Upper lobe of left lung (tissue), 6 donors: ENCODE measurements around the gene EPHA2. TPM values are rescaled to one million over a fixed set of nuclear protein-coding genes. Genes with fewer than 3 reads are reported as not detected.

Source experiments
- ATAC-seq, 2 donors: fragments of 200-7000 bp; cut with Tn5 transposase; one replicate each; pipeline ENCODE4 v1.9.1; 2022; ENCODE audit warnings: mild to moderate bottlenecking in 2 of 2, moderate library complexity in 2 of 2; ENCODE audit not compliant: low FRiP score in 2 of 2
- DNase-seq, 2 donors: peaks; one replicate each; pipeline ENCODE4 v3.0.0-alpha.2; 2019 to 2020
- H3K27ac ChIP-seq, 4 donors: fragments of 200-600 bp; sonication (generic); one replicate each; pipeline ENCODE4 v1.5.1; 2016 to 2019
- H3K27me3 ChIP-seq, 4 donors: fragments of 200-600 bp; sonication (generic); one replicate each; pipeline ENCODE4 v1.5.1; 2017 to 2019
- H3K36me3 ChIP-seq, 4 donors: fragments of 200-600 bp; sonication (generic); one replicate each; pipeline ENCODE4 v1.5.1; 2016 to 2019
- H3K4me1 ChIP-seq, 4 donors: fragments of 200-600 bp; sonication (generic); one replicate each; pipeline ENCODE4 v1.5.1; 2018 to 2019
- H3K4me3 ChIP-seq, 4 donors: fragments of 200-600 bp; sonication (generic); one replicate each; pipeline ENCODE4 v1.5.1; 2017 to 2019; ENCODE audit warnings: mild to moderate bottlenecking in 2 of 4, moderate library complexity in 1 of 4
- H3K9me3 ChIP-seq, 4 donors: fragments of 200-600 bp; sonication (generic); one replicate each; pipeline ENCODE4 v1.5.1; 2018 to 2019
- CTCF ChIP-seq, 6 experiments: fragments of 450-650 bp in 4 of 6; fragments of 200-600 bp in 2 of 6; sonication (generic) in 2 of 6; IDR thresholded peaks; one replicate each; pipeline ENCODE4 v1.5.1; 2016 to 2019; ENCODE audit warnings: antibody characterized with exemption in 6 of 6
- EP300 ChIP-seq, 4 donors: sonication (generic); formaldehyde crosslinking; IDR thresholded peaks; one replicate each; pipeline ENCODE4 v1.5.1; 2017; ENCODE audit warnings: antibody characterized with exemption in 4 of 4, control low read depth in 2 of 4
- POLR2A ChIP-seq, 4 donors: fragments of 450-650 bp; IDR thresholded peaks; one replicate each; pipeline ENCODE4 v1.5.1; 2016 to 2017; ENCODE audit warnings: antibody characterized with exemption in 4 of 4, mild to moderate bottlenecking in 2 of 4
- POLR2AphosphoS5 ChIP-seq, 2 donors: sonication (generic); formaldehyde crosslinking; IDR thresholded peaks; one replicate each; pipeline ENCODE4 v1.5.1; 2017; ENCODE audit warnings: antibody characterized with exemption in 2 of 2
- WGBS, 2 donors: methylation state at CpG; one replicate each; pipeline ENCODE4 v1.1.5; 2017 to 2018; 5-methylcytosine and 5-hydroxymethylcytosine counted together
- total RNA-seq, 6 donors: library from RNA; depleted of rRNA in 4 of 6; stranded (reverse); fragments of >200 nt in 4 of 6; gene quantifications; one replicate each; pipeline versions ENCODE4 v1.1.0 to v1.2.1, GENCODE V29; 2016 to 2021
- donor health status: DM: no; HTN: no; CAD: no; lungs with moderate emphysema.
- donor health status: DM: no; HTN: yes; CAD: no; lungs with severe emphysema.

Gene EPHA2
- total RNA-seq, 6 donors from 2014 or later: 21.0 to 66.3 (median 38.7) TPM

- Histone ChIP-seq H3K27me3 (no peaks in the 10 kb centered on the region), H3K36me3 (peaks cover 0 to 36% (median 25%) of the 10 kb centered on the region in 4 donors), H3K9me3 (no peaks in the 10 kb centered on the region), H3K4me1 (peaks cover 66 to 76% (median 71%) of the 10 kb centered on the region in 4 donors), H3K27ac (peak overlapping the region; percentile 82 to 92 (median 86)), H3K4me3 (no peak overlapping the region)
- 74 to 81% methylated on average over 9 to 10 of the region's 10 CpGs for WGBS, 2 donors
- ATAC-seq (no peak), DNase-seq (no peak)
- TF ChIP-seq POLR2AphosphoS5 (IDR thresholded peaks at IDR 0.05): no peak
- TF ChIP-seq CTCF (IDR thresholded peaks at IDR 0.05): no peak
- no peak for TF ChIP-seq EP300 (IDR thresholded peaks at IDR 0.05)
- no peak for TF ChIP-seq POLR2A (IDR thresholded peaks at IDR 0.05)
These were observed 8.5 kb downstream of the EPHA2 start for GRCh38 chr1:16147156-16147926.

DNA sequence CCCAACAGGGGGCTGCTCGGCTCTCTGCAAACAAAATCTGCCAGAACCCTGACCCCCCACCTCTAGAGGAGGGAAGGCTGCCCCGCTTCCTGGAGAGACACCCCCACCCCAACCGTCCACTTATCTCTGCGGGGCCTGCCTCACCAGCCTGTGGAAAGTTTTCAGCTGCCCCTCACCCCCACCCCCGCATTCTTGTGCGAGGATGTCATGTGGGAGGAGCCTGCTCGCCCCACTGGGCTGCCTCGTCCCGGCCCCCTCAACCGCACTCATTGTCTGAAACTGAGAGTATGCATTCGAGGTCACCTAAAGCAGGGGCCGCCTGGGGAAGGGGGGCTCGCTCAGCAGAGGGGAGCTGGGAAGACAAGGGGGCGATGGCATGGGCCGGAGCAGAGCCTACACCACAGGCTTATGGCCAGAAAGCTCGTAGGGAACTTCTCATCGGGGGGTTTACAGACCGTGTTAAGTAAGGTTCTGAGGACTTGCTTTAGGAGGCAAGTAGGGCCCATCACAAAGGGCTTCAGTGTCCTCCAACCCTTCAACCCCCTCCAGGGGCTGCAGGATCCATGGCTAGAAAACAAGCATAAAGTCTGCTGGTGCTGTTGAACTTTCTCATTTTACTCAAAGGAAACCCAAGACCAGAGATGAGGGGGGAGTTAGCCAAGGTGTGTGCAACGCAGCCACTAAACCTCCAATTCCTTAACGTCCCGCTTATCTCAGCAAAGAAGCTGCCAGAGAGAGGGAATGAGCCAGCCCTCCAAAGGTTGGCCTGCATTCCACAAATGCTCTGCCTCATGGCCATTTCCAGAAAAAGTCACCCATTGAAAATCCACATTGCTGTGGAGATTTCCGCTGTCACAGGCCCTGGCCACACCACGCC, 9.4 kb downstream of the EPHA2 start:
- peak in 1 of 2 donors; percentile 72 for DNase-seq
- H3K9me3 ChIP-seq: no peaks in the 10 kb centered on the region
- peaks cover 0 to 36% (median 25%) of the 10 kb centered on the region in 4 donors for H3K36me3 ChIP-seq
- peak overlapping the region; percentile 82 to 92 (median 86) for H3K27ac ChIP-seq
- peaks cover 66 to 76% (median 71%) of the 10 kb centered on the region in 4 donors for H3K4me1 ChIP-seq
- H3K4me3 ChIP-seq: peak overlapping the region in 3 of 4 donors; percentile 15 to 40 (median 27)
- TF ChIP-seq CTCF (IDR thresholded peaks at IDR 0.05) (peak in 1 of 6 experiments; percentile 18), POLR2A (IDR thresholded peaks at IDR 0.05) (no peak), POLR2AphosphoS5 (IDR thresholded peaks at IDR 0.05) (peak in 1 of 2 donors; percentile 76), EP300 (IDR thresholded peaks at IDR 0.05) (peak in 1 of 4 donors; percentile 55)
- no peaks in the 10 kb centered on the region for H3K27me3 ChIP-seq
- ATAC-seq: peak; percentile 56 to 76
- 55 to 58% methylated on average over 10 to 23 of the region's 23 CpGs for WGBS, 2 donors

GRCh38 chr1:16145662-16146278, 10.1 kb downstream of the EPHA2 start:
- Histone ChIP-seq H3K4me3 (peak overlapping the region in 3 of 4 donors; percentile 15 to 40 (median 27)), H3K4me1 (peaks cover 66 to 76% (median 71%) of the 10 kb centered on the region in 4 donors), H3K36me3 (peaks cover 0 to 36% (median 25%) of the 10 kb centered on the region in 4 donors), H3K27ac (peak overlapping the region; percentile 82 to 92 (median 86)), H3K27me3 (no peaks in the 10 kb centered on the region), H3K9me3 (no peaks in the 10 kb centered on the region)
- WGBS, 2 donors: 33 to 39% methylated on average over 17 to 19 of the region's 26 CpGs
- peak in 1 of 4 donors; percentile 26 for TF ChIP-seq EP300 (IDR thresholded peaks at IDR 0.05)
- peak in 1 of 6 experiments; percentile 6 for TF ChIP-seq CTCF (IDR thresholded peaks at IDR 0.05)
- TF ChIP-seq POLR2AphosphoS5 (IDR thresholded peaks at IDR 0.05): peak in 1 of 2 donors; percentile 45
- TF ChIP-seq POLR2A (IDR thresholded peaks at IDR 0.05): no peak
- peak; percentile 65 to 88 for DNase-seq
- peak; percentile 44 to 80 for ATAC-seq

GRCh38 chr1:16145030-16145661, 10.7 kb downstream of the EPHA2 start:
- H3K4me1 ChIP-seq: peaks cover 69 to 76% (median 73%) of the 10 kb centered on the region in 4 donors
- ATAC-seq (peak; percentile 57 to 80), DNase-seq (peak; percentile 91 to 96)
- no peaks in the 10 kb centered on the region for H3K27me3 ChIP-seq
- H3K27ac ChIP-seq: peak overlapping the region; percentile 82 to 92 (median 86)
- WGBS, 2 donors: 40% methylated on average over 18 of the region's 19 CpGs; no CpG with 5 or more reads in 1 of the 2 donors
- H3K36me3 ChIP-seq: peaks cover 0 to 31% (median 23%) of the 10 kb centered on the region in 4 donors
- TF ChIP-seq EP300 (IDR thresholded peaks at IDR 0.05): peak in 2 of 4 donors; percentile 51 to 61
- TF ChIP-seq POLR2A (IDR thresholded peaks at IDR 0.05): peak in 1 of 4 donors; percentile 18
- TF ChIP-seq CTCF (IDR thresholded peaks at IDR 0.05): peak in 1 of 6 experiments; percentile 4
- TF ChIP-seq POLR2AphosphoS5 (IDR thresholded peaks at IDR 0.05): peak; percentile 34 to 56
- no peaks in the 10 kb centered on the region for H3K9me3 ChIP-seq
- peak overlapping the region in 3 of 4 donors; percentile 15 to 40 (median 27) for H3K4me3 ChIP-seq
